Spleen (tissue), 11 donors: ENCODE data around the gene CSNK1E. TPM values are rescaled to one million over a fixed set of nuclear protein-coding genes. Genes with fewer than 3 reads are reported as not detected.

ENCODE experiments used
- DNase-seq: peaks from one replicate; pipeline ENCODE4 v3.0.0-alpha.2; 2020
- H3K27ac ChIP-seq, 8 donors: fragments of 200-600 bp; sonication (generic) in 7 of 8; 1 replicate in 4 of 8; 2 replicates in 4 of 8; pipeline versions ENCODE4 v1.5.0 to v1.8.0; 2016 to 2021; ENCODE audit warnings: inconsistent platforms in 4 of 8, mild to moderate bottlenecking in 4 of 8, moderate library complexity in 1 of 8
- H3K27me3 ChIP-seq, 7 donors: fragments of 200-600 bp; sonication (generic) in 6 of 7; replicated peaks in 1 of 7; 1 replicate in 4 of 7; 2 replicates in 3 of 7; pipeline versions ENCODE4 v1.5.0 to v1.8.0; 2016 to 2021; ENCODE audit warnings: inconsistent platforms in 3 of 7, mild to moderate bottlenecking in 1 of 7
- H3K36me3 ChIP-seq, 6 donors: fragments of 200-600 bp; sonication (generic) in 5 of 6; 1 replicate in 4 of 6; 2 replicates in 2 of 6; pipeline versions ENCODE4 v1.5.0 to v1.8.0; 2016 to 2021; ENCODE audit warnings: inconsistent platforms in 2 of 6
- H3K4me1 ChIP-seq, 6 donors: fragments of 200-600 bp; sonication (generic) in 5 of 6; 1 replicate in 3 of 6; 2 replicates in 3 of 6; pipeline versions ENCODE4 v1.5.0 to v1.8.0; 2016 to 2021; ENCODE audit warnings: inconsistent platforms in 3 of 6
- H3K4me3 ChIP-seq, 8 donors: fragments of 200-600 bp; sonication (generic) in 7 of 8; 1 replicate in 4 of 8; 2 replicates in 4 of 8; pipeline versions ENCODE4 v1.5.0 to v1.8.0; 2016 to 2021; ENCODE audit warnings: inconsistent platforms in 4 of 8, mild to moderate bottlenecking in 4 of 8, moderate library complexity in 2 of 8
- H3K9me3 ChIP-seq, 8 donors: fragments of 200-600 bp; sonication (generic) in 7 of 8; 1 replicate in 4 of 8; 2 replicates in 4 of 8; pipeline versions ENCODE4 v1.5.0 to v1.8.0; 2016 to 2021; ENCODE audit warnings: inconsistent platforms in 4 of 8
- POLR2A ChIP-seq, 3 donors: fragments of 450-650 bp; IDR thresholded peaks; one replicate each; pipeline ENCODE4 v1.5.1; 2017; ENCODE audit warnings: antibody characterized with exemption in 3 of 3, mild to moderate bottlenecking in 1 of 3
- POLR2AphosphoS5 ChIP-seq, 3 donors: sonication (generic); formaldehyde crosslinking; IDR thresholded peaks; one replicate each; pipeline ENCODE4 v1.5.1; 2017; ENCODE audit warnings: antibody characterized with exemption in 3 of 3
- WGBS, 5 donors: extraction: QIAGEN DNeasy Blood & Tissue Kit in 3 of 5; methylation state at CpG; one replicate each; pipeline versions ENCODE4 v1.1.5 to v1.1.7; 2013 to 2018; 5-methylcytosine and 5-hydroxymethylcytosine counted together
- intact Hi-C: fragments of 100-400 bp; cut with DNase I; formaldehyde crosslinking; loops from one replicate; pipeline ENCODE4 v1.15.0; 2023; ENCODE audit warnings: low total_unique reads
- polyA plus RNA-seq, 3 donors: library from polyadenylated mRNA; stranded (reverse); fragments of 200-250 nt; gene quantifications; one replicate each; pipeline ENCODE4 v1.2.1, GENCODE V29; 2013
- total RNA-seq, 7 donors: library from RNA; depleted of rRNA in 3 of 7; stranded (reverse); fragments of >200 nt in 3 of 7; fragmentation: NEBNext Ultra II Directional in 4 of 7; extraction: Animal tissue kit (Norgen Biotek cat#: 25700) in 4 of 7; gene quantifications; one replicate each; pipeline versions ENCODE4 v1.1.0 to v1.2.1, GENCODE V29; 2016 to 2021
- TF ChIP-seq, protein P1 (sequence below), 11 experiments: fragments of 200-600 bp in 7 of 11; fragments of 450-650 bp in 4 of 11; sonication (generic) in 4 of 11; IDR thresholded peaks in 8 of 11; conservative IDR thresholded peaks in 3 of 11; 1 replicate in 7 of 11; 2 replicates in 4 of 11; pipeline versions ENCODE4 v1.4.0 to v1.8.0; 2016 to 2021; ENCODE audit warnings: antibody characterized with exemption in 11 of 11, inconsistent platforms in 4 of 11, mild to moderate bottlenecking in 1 of 11
- donor health status: healthy with polysubstance abuse.
- donor health status: DM: no; HTN: no; CAD: no; lungs with moderate emphysema.
- donor health status: DM: no; HTN: no; CAD: no.
- donor health status: Bipolar disorder and iron deficiency.
- donor health status: healthy.
- donor health status: DM: no; HTN: no; CAD: no.
- donor health status: DM: yes; HTN: yes; CAD: no.

The CSNK1E gene
- total and polyA plus RNA-seq, 10 donors = 32.8 to 157 (median 103) TPM

DNA sequence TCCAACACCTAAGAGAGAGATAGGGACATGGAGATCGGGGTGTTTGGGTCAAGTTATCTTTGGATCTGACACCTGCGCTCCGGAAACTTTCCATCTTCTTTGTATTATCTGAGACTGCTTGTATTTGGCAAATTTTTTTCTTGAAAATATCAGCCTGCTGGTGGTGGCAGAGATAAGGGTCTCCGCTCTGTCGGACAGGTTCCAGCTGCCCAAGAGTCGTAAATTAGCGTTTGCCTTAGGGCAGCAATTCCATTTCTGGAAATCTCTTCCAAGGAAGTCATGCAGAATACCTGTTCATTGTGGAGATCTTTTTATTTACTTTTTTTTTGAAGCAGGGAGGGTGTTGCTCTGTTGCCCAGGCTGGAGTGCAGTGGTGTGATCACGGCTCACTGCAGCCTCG lies 19.5 kb upstream of the CSNK1E start:
- H3K4me3 ChIP-seq = peak overlapping the region in 3 of 8 donors; percentile 41 to 69 (median 50)
- TF ChIP-seq, protein P1, sequence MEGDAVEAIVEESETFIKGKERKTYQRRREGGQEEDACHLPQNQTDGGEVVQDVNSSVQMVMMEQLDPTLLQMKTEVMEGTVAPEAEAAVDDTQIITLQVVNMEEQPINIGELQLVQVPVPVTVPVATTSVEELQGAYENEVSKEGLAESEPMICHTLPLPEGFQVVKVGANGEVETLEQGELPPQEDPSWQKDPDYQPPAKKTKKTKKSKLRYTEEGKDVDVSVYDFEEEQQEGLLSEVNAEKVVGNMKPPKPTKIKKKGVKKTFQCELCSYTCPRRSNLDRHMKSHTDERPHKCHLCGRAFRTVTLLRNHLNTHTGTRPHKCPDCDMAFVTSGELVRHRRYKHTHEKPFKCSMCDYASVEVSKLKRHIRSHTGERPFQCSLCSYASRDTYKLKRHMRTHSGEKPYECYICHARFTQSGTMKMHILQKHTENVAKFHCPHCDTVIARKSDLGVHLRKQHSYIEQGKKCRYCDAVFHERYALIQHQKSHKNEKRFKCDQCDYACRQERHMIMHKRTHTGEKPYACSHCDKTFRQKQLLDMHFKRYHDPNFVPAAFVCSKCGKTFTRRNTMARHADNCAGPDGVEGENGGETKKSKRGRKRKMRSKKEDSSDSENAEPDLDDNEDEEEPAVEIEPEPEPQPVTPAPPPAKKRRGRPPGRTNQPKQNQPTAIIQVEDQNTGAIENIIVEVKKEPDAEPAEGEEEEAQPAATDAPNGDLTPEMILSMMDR (IDR thresholded peaks at IDR 0.05 in 8 of 11, conservative IDR thresholded peaks at IDR 0.05 in 3 of 11) = no peak
- no peak for TF ChIP-seq POLR2A (IDR thresholded peaks at IDR 0.05)
- TF ChIP-seq POLR2AphosphoS5 (IDR thresholded peaks at IDR 0.05) = no peak
- no peak for DNase-seq
- 51 to 76% (median 68%) methylated on average over 9 of the region's 9 CpGs for WGBS, 5 donors
- peaks cover 0 to 34% (median 9%) of the 10 kb centered on the region in 7 donors for H3K27me3 ChIP-seq
- intact Hi-C loops = no loop called here
- no peaks in the 10 kb centered on the region for H3K36me3 ChIP-seq
- no peaks in the 10 kb centered on the region for H3K9me3 ChIP-seq
- H3K27ac ChIP-seq = no peak overlapping the region
- peaks cover 0 to 22% (median 14%) of the 10 kb centered on the region in 6 donors for H3K4me1 ChIP-seq

DNA sequence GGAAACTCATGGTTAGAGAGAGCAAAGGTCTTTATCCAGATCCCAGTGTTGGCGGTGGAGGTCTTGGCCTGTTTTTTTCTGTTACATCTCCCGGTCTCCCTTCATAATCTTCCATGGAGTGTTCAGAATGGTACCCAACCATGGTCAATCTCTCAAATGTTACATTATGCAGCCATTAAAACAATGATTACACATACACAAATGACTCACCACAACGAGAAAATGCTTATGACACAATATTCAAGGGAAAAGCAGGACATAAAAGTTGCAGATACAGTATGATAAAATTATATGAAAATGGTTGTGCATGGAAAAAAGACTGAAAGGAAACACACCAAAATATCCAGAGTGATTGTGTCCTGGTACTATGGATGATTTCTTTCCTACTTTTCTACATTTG lies 17.8 kb upstream of the CSNK1E start:
- DNase-seq = no peak

DNA sequence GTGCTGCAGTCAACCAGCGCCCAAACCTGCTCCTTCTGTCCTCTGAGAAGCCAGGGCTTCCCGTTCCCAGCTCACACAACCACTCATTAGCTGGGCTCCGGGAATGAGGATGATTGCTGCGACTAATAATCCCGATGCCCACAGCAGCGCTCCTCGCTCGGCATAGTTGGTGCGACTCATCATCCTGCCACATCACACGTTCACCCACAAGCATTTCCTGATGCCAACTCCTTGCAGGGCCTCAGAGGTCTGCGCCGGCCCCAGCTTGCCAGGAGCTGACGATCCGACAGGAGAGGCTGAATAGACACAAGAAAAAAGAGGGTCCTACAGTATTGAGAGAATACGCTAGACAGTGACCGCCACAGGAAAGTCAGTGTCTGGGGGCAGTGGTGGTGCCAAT lies 10.6 kb upstream of the CSNK1E start:
- no peaks in the 10 kb centered on the region for H3K36me3 ChIP-seq
- no peak overlapping the region for H3K27ac ChIP-seq
- no peak for DNase-seq
- H3K4me3 ChIP-seq = no peak overlapping the region
- TF ChIP-seq, protein P1 (IDR thresholded peaks at IDR 0.05 in 8 of 11, conservative IDR thresholded peaks at IDR 0.05 in 3 of 11) = no peak
- TF ChIP-seq POLR2AphosphoS5 (IDR thresholded peaks at IDR 0.05) (no peak), POLR2A (IDR thresholded peaks at IDR 0.05) (no peak)
- peaks cover 0 to 11% (median 0%) of the 10 kb centered on the region in 7 donors for H3K27me3 ChIP-seq
- 72 to 83% (median 73%) methylated on average over 16 of the region's 16 CpGs for WGBS, 5 donors
- no peaks in the 10 kb centered on the region for H3K9me3 ChIP-seq
- intact Hi-C loops = no loop called here
- no peaks in the 10 kb centered on the region for H3K4me1 ChIP-seq

More for the DNA sequence above, 17.8 kb upstream of the CSNK1E start:
- Histone ChIP-seq H3K27me3 (peaks cover 0 to 34% (median 9%) of the 10 kb centered on the region in 7 donors), H3K4me3 (no peak overlapping the region), H3K4me1 (peaks cover 0 to 22% (median 14%) of the 10 kb centered on the region in 6 donors), H3K9me3 (no peaks in the 10 kb centered on the region), H3K36me3 (no peaks in the 10 kb centered on the region), H3K27ac (no peak overlapping the region)
- intact Hi-C loops = no loop called here
- TF ChIP-seq, protein P1 (IDR thresholded peaks at IDR 0.05 in 8 of 11, conservative IDR thresholded peaks at IDR 0.05 in 3 of 11) = no peak
- no peak for TF ChIP-seq POLR2A (IDR thresholded peaks at IDR 0.05)
- TF ChIP-seq POLR2AphosphoS5 (IDR thresholded peaks at IDR 0.05) = no peak
- 71 to 80% (median 77%) methylated on average over 3 of the region's 3 CpGs for WGBS, 5 donors

DNA sequence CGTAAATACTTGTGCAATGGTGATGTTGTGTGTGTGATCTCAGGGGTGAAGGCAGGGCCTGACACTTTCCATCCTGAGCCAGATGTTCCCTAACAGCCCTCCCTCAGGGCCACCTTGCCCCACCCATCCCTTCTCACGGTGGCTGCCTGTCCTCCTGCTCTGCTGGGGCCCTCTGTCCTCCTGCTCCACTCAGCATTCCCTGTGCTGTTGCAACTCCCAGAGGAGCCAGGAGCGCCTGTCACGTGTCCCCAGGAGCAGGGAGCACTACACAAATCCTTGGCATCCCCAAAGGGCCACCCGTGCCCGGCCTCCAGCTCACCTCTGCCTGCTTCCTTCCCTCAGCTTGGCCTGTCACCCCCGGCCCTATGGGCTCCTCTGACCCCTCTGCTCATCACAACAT lies 10.2 kb upstream of the CSNK1E start:
- DNase-seq = no peak
- Histone ChIP-seq H3K4me1 (no peaks in the 10 kb centered on the region), H3K36me3 (no peaks in the 10 kb centered on the region), H3K9me3 (no peaks in the 10 kb centered on the region), H3K27me3 (peaks cover 0 to 11% (median 0%) of the 10 kb centered on the region in 7 donors), H3K4me3 (no peak overlapping the region), H3K27ac (no peak overlapping the region)
- 81 to 91% (median 84%) methylated on average over 7 of the region's 7 CpGs for WGBS, 5 donors
- TF ChIP-seq POLR2A (IDR thresholded peaks at IDR 0.05) (no peak), POLR2AphosphoS5 (IDR thresholded peaks at IDR 0.05) (no peak)
- intact Hi-C loops = no loop called here

DNA sequence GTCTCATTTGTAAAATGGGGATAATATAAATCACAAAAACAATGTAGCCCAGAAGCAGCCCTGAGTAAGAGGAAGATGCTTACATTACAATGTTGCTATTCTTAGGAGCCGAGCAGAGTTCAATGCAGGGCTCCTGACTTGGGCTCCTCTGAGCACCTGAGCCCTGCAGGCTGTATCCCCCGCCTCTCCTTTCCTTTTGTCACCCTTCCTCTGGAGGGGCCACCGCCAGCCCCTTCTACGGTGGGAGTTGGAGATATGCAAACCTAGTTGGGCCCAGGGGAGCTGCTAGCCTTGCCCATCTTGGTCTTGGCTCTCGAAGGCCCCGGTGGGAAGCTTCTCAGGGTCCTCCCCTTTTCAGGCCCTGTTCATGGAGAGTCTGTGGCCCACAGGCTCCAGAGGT lies 8.4 kb upstream of the CSNK1E start:
- TF ChIP-seq POLR2AphosphoS5 (IDR thresholded peaks at IDR 0.05) (no peak), POLR2A (IDR thresholded peaks at IDR 0.05) (no peak)
- TF ChIP-seq, protein P1 (IDR thresholded peaks at IDR 0.05 in 8 of 11, conservative IDR thresholded peaks at IDR 0.05 in 3 of 11) = no peak
- 85 to 94% (median 87%) methylated on average over 6 of the region's 6 CpGs for WGBS, 5 donors
- Histone ChIP-seq H3K4me3 (no peak overlapping the region), H3K27ac (no peak overlapping the region), H3K4me1 (no peaks in the 10 kb centered on the region), H3K9me3 (no peaks in the 10 kb centered on the region), H3K36me3 (no peaks in the 10 kb centered on the region), H3K27me3 (peaks cover 0 to 11% (median 0%) of the 10 kb centered on the region in 7 donors)
- intact Hi-C loops = no loop called here
- DNase-seq = no peak
